ENCODE results near the gene HOXC6.

HOXC6 gene

GRCh38 chr12:54003625-54004024, 24.6 kb upstream of the HOXC6 start:
- DNase-seq (ENCODE audit: low read depth), result no peak
- in situ Hi-C loops (cut with HindIII; ENCODE audit: low sequenced_read_pairs), result no loop called here
- TF ChIP-seq, protein P1, sequence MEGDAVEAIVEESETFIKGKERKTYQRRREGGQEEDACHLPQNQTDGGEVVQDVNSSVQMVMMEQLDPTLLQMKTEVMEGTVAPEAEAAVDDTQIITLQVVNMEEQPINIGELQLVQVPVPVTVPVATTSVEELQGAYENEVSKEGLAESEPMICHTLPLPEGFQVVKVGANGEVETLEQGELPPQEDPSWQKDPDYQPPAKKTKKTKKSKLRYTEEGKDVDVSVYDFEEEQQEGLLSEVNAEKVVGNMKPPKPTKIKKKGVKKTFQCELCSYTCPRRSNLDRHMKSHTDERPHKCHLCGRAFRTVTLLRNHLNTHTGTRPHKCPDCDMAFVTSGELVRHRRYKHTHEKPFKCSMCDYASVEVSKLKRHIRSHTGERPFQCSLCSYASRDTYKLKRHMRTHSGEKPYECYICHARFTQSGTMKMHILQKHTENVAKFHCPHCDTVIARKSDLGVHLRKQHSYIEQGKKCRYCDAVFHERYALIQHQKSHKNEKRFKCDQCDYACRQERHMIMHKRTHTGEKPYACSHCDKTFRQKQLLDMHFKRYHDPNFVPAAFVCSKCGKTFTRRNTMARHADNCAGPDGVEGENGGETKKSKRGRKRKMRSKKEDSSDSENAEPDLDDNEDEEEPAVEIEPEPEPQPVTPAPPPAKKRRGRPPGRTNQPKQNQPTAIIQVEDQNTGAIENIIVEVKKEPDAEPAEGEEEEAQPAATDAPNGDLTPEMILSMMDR (IDR thresholded peaks at IDR 0.05; ENCODE audit: low read depth, low read length, missing control alignments), result no peak
- H3K4me3 ChIP-seq (ENCODE audit: low read depth, low read length), result no peak overlapping the region

- no peak for DNase-seq (ENCODE audit: low read depth)
- TF ChIP-seq, protein P1 (IDR thresholded peaks at IDR 0.05; ENCODE audit: low read depth, low read length, missing control alignments), result no peak
- no peak overlapping the region for H3K4me3 ChIP-seq (ENCODE audit: low read depth, low read length)
- in situ Hi-C loops (cut with HindIII; ENCODE audit: low sequenced_read_pairs), result no loop called here
Measured at GRCh38 chr12:54004063-54004840, 24.0 kb upstream of the HOXC6 start.

DNA sequence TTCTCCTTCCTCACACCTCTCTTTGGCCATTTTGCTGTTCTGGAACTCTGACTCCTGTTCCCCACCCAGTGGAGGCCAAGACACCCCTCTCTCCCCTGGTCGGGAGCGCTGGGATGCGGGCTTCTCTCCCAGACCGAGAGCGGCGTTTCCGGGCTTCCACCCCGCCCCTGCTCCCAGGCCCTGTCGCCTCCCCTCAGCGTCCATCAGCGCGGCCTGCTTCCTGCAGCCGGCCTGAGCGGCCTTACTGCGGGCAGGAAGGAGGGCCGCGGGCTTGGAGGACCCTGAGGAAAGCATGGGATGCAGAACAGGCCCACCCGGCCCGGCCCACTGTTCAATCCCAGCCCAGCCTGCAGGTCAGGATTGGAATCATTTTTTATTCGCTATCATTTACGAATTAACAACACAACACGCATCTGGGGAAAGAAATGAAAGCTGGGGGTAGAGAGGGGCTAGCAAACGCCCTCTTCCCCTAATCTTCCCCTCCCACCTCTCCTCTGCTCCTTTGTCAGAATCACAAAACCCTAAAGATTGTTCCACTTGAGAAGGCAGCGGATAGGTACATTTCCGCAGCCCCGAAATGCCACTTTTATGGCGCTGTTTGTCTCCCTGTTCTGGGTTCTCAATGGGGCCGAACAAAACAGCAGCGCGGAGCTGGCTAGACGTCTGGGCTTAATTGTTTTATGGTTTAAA, 23.3 kb upstream of the HOXC6 start:
- in situ Hi-C loops (cut with HindIII; ENCODE audit: low sequenced_read_pairs), result no loop called here
- no peak for DNase-seq (ENCODE audit: low read depth)
- no peak overlapping the region for H3K4me3 ChIP-seq (ENCODE audit: low read depth, low read length)
- TF ChIP-seq, protein P1 (IDR thresholded peaks at IDR 0.05; ENCODE audit: low read depth, low read length, missing control alignments), result no peak

- no peak overlapping the region for H3K4me3 ChIP-seq (ENCODE audit: low read depth, low read length)
- no peak for DNase-seq (ENCODE audit: low read depth)
- TF ChIP-seq, protein P1 (IDR thresholded peaks at IDR 0.05; ENCODE audit: low read depth, low read length, missing control alignments), result no peak
- in situ Hi-C loops (cut with HindIII; ENCODE audit: low sequenced_read_pairs), result no loop called here
Measured at GRCh38 chr12:54005531-54005852, 22.7 kb upstream of the HOXC6 start.

GRCh38 chr12:54005853-54006558, 22.2 kb upstream of the HOXC6 start:
- no peak overlapping the region for H3K4me3 ChIP-seq (ENCODE audit: low read depth, low read length)
- peak; percentile 40 for DNase-seq (ENCODE audit: low read depth)
- TF ChIP-seq, protein P1 (IDR thresholded peaks at IDR 0.05; ENCODE audit: low read depth, low read length, missing control alignments), result peak; percentile 81
- in situ Hi-C loops (cut with HindIII; ENCODE audit: low sequenced_read_pairs), result no loop called here

DNA sequence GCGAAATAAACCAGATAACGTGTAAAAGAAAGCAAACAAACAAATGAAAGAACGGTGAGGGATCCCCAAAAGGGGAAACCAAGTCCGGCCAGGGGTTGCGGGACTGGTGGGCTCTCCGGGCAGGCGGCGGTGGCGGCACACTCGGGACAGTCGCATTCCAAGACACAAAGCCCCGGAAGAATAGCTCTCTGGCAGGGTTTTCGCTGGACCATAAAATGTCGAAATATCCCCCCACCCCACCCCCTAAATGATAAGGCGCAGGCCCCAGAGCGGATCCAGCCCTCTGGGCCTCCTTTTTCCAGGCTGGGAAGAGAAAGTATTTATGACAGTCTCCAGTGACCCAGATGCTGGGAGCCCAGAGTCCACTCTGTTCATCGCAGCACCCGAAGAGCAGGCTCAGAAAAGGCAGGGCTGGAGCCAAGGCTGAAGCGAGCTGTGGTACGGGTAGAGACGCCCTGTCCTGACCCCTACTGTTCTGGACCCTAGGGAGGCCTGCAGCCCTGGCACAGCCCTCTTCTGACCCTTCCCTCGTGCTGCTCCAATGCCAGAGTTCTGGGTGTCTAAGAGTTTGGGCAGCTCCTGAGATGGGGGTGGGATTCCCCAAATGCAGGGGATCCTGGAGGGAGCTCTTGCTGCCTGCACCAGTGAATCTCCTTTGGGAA, 21.6 kb upstream of the HOXC6 start:
- in situ Hi-C loops (cut with HindIII; ENCODE audit: low sequenced_read_pairs), result no loop called here
- no peak overlapping the region for H3K4me3 ChIP-seq (ENCODE audit: low read depth, low read length)
- TF ChIP-seq, protein P1 (IDR thresholded peaks at IDR 0.05; ENCODE audit: low read depth, low read length, missing control alignments), result no peak

More for the DNA sequence above, 21.6 kb upstream of the HOXC6 start:
- no peak for DNase-seq (ENCODE audit: low read depth)

All from astrocyte of the cerebellum (primary cell).